HT1080 (cell line): ENCODE data around the gene POMT2. TPM values are rescaled to one million over a fixed set of nuclear protein-coding genes. Genes with fewer than 3 reads are reported as not detected.
"Not testable (repeated sequence)": the region's sequence is repeated elsewhere in the genome, so short reads cannot be mapped to it uniquely, and the experiment has no call there.

Experiments used
- DNase-seq: peaks from one replicate; pipeline ENCODE4 v3.0.0-alpha.2; 2015; ENCODE audit warnings: low read depth
- total RNA-seq: library from RNA; depleted of rRNA; stranded (reverse); fragments of >200 nt; shearing (Covaris generic); gene quantifications from 2 replicates; pipeline ENCODE4 v1.2.3, GENCODE V29; 2014

POMT2 gene
- total RNA-seq, 1 experiment from 2014 or later = 15.1 TPM

- no peak for DNase-seq
Observed at GRCh38 chr14:77324816-77325745, 4.4 kb upstream of the POMT2 start.

- DNase-seq = no peak
Observed at GRCh38 chr14:77324289-77324688, 3.6 kb upstream of the POMT2 start.

GRCh38 chr14:77323571-77323970 lies 2.9 kb upstream of the POMT2 start:
- no peak for DNase-seq

- no peak for DNase-seq
Observed at GRCh38 chr14:77322951-77323350, 2.3 kb upstream of the POMT2 start.

- DNase-seq = no peak
Observed at GRCh38 chr14:77322250-77322902, 1.7 kb upstream of the POMT2 start.

- DNase-seq = no peak
Observed at GRCh38 chr14:77319422-77319821, 1.3 kb downstream of the POMT2 start.

- not testable (repeated sequence) for DNase-seq
Observed at GRCh38 chr14:77318756-77319155, 1.9 kb downstream of the POMT2 start.

- DNase-seq = peak; percentile 38
Observed at GRCh38 chr14:77318006-77318553, 2.6 kb downstream of the POMT2 start.

GRCh38 chr14:77316872-77317301 lies 3.8 kb downstream of the POMT2 start:
- DNase-seq = no peak

- DNase-seq = no peak
Observed at GRCh38 chr14:77316195-77316505, 4.5 kb downstream of the POMT2 start.

- DNase-seq = no peak
Observed at GRCh38 chr14:77314539-77315457, 5.9 kb downstream of the POMT2 start.

- peak; percentile 62 for DNase-seq
Observed at GRCh38 chr14:77314043-77314442, 6.6 kb downstream of the POMT2 start.

GRCh38 chr14:77313371-77313770 lies 7.3 kb downstream of the POMT2 start:
- DNase-seq = no peak

GRCh38 chr14:77311217-77311616 lies 9.5 kb downstream of the POMT2 start:
- DNase-seq = no peak

- no peak for DNase-seq
Observed at GRCh38 chr14:77310026-77310425, 10.7 kb downstream of the POMT2 start.

GRCh38 chr14:77309131-77309530 lies 11.6 kb downstream of the POMT2 start:
- DNase-seq = no peak

GRCh38 chr14:77306851-77307496 lies 13.7 kb downstream of the POMT2 start:
- DNase-seq = no peak

- DNase-seq = no peak
Observed at GRCh38 chr14:77306416-77306815, 14.3 kb downstream of the POMT2 start.

GRCh38 chr14:77305696-77306095 lies 15.0 kb downstream of the POMT2 start:
- no peak for DNase-seq

- DNase-seq = peak; percentile 95
Observed at GRCh38 chr14:77303417-77304156, 17.1 kb downstream of the POMT2 start.
